Caco-2 (cell line): ENCODE data around the gene PGR. TPM values are rescaled to one million over a fixed set of nuclear protein-coding genes. Genes with fewer than 3 reads are reported as not detected.

Source experiments
- BruUV-seq: library from RNA; stranded (reverse); fragments of 400-500 nt; replicated peaks from 2 replicates; lab custom pipeline; 2021; lab: Mats Ljungman, UMichigan
- CTCF ChIA-PET: fragments of 300-600 bp; sonication (Branson Sonifier 250); formaldehyde crosslinking; loops from one replicate; lab custom pipeline; 2022; ENCODE audit warnings: antibody characterized with exemption; lab: Charles Lee
- POLR2A ChIA-PET: fragments of 300-600 bp; sonication (Branson Sonifier 250); formaldehyde crosslinking; loops from one replicate; lab custom pipeline; 2022; ENCODE audit warnings: antibody characterized with exemption; lab: Charles Lee
- DNase-seq, 2 experiments: peaks; one replicate each; pipeline versions ENCODE4 v3.0.0 to v3.0.0-alpha.2; 2020 to 2022
- H3K27me3 ChIP-seq: replicated peaks from 2 replicates; pipeline ENCODE4 v1.6.0; 2011; ENCODE audit warnings: low read length; ENCODE audit not compliant: control insufficient read depth, insufficient read depth
- H3K36me3 ChIP-seq: 2 replicates; pipeline ENCODE4 v1.5.1; 2011; ENCODE audit warnings: low read length; ENCODE audit not compliant: control insufficient read depth, insufficient read depth
- H3K4me1 ChIP-seq: fragments of 250-450 bp; sonication (Bioruptor Pico); 2 replicates; pipeline ENCODE4 v1.5.1; 2020; ENCODE audit warnings: mild to moderate bottlenecking
- H3K4me3 ChIP-seq: 2 replicates; pipeline ENCODE4 v1.5.1; 2011; ENCODE audit warnings: low read depth, mild to moderate bottlenecking, control low read depth, low read length
- H3K9me3 ChIP-seq: fragments of 250-450 bp; sonication (Bioruptor Pico); 2 replicates; pipeline ENCODE4 v1.5.1; 2020; ENCODE audit warnings: mild to moderate bottlenecking, moderate library complexity
- H3K27ac Mint-ChIP-seq: one replicate; pipeline ENCODE4 v1.8.0; 2022; ENCODE audit warnings: mixed read lengths; ENCODE audit not compliant: unreplicated experiment
- H3K27me3 Mint-ChIP-seq: one replicate; pipeline ENCODE4 v1.8.0; 2022; ENCODE audit warnings: mixed read lengths; ENCODE audit not compliant: insufficient read depth, unreplicated experiment
- H3K36me3 Mint-ChIP-seq: one replicate; pipeline ENCODE4 v1.8.0; 2022; ENCODE audit warnings: mild to moderate bottlenecking, mixed read lengths; ENCODE audit not compliant: insufficient read depth, unreplicated experiment
- H3K4me1 Mint-ChIP-seq: one replicate; pipeline ENCODE4 v1.8.0; 2022; ENCODE audit warnings: low read depth, mixed read lengths; ENCODE audit not compliant: unreplicated experiment
- H3K4me3 Mint-ChIP-seq: one replicate; pipeline ENCODE4 v1.8.0; 2022; ENCODE audit warnings: mild to moderate bottlenecking, moderate library complexity, mixed read lengths; ENCODE audit not compliant: unreplicated experiment
- H3K9me3 Mint-ChIP-seq: one replicate; pipeline ENCODE4 v1.8.0; 2022; ENCODE audit warnings: mixed read lengths; ENCODE audit not compliant: unreplicated experiment
- CTCF ChIP-seq, 2 experiments: fragments of 200-600 bp in 1 of 2; IDR thresholded peaks; 1 replicate in 1 of 2; 2 replicates in 1 of 2; pipeline versions ENCODE4 v1.5.1 to v1.8.0; 2011 to 2022; ENCODE audit warnings: antibody characterized with exemption in 1 of 2, control low read depth in 1 of 2, inconsistent platforms in 1 of 2, low read depth in 1 of 2, low read length in 1 of 2, mild to moderate bottlenecking in 1 of 2, moderate library complexity in 1 of 2; ENCODE audit not compliant: insufficient read depth in 1 of 2, severe bottlenecking in 1 of 2, unreplicated experiment in 1 of 2
- intact Hi-C: fragments of 100-400 bp; cut with micrococcal nuclease; formaldehyde crosslinking; loops from one replicate; pipeline ENCODE4 v1.10.0; 2022; ENCODE audit not compliant: unreplicated experiment
- total RNA-seq: library from RNA; stranded (reverse); gene quantifications from 2 replicates; pipeline ENCODE4 v1.2.3, GENCODE V29; 2022

The PGR gene
- total RNA-seq, 1 experiment from 2014 or later = not detected

GRCh38 chr11:101127197-101127698 is 2.4 kb downstream of the PGR start:
- Histone ChIP-seq H3K9me3 (no peaks in the 10 kb centered on the region), H3K4me1 (peaks cover 12% of the 10 kb centered on the region), H3K4me3 (peak overlapping the region; percentile 18; the same call in 1 of the 2 replicates), H3K27me3 (peaks cover 20% of the 10 kb centered on the region), H3K36me3 (no peaks in the 10 kb centered on the region)
- TF ChIP-seq CTCF (IDR thresholded peaks at IDR 0.05; ENCODE audit: insufficient read depth in 1 of 2, low read depth in 1 of 2, low read length in 1 of 2, severe bottlenecking in 1 of 2, unreplicated experiment in 1 of 2) = no peak
- intact Hi-C loops = loop anchor here (5.0 kb wide), 2 partner anchors 160 to 310 kb away; no protein-coding TSS in a partner anchor
- Mint-ChIP-seq H3K36me3 (no peaks in the 10 kb centered on the region), H3K4me3 (peak overlapping the region; percentile 67), H3K9me3 (no peaks in the 10 kb centered on the region), H3K27me3 (peaks cover 45% of the 10 kb centered on the region), H3K4me1 (peaks cover 6% of the 10 kb centered on the region), H3K27ac (no peak overlapping the region)
- DNase-seq = peak; percentile 18 to 45
- ChIA-PET CTCF (no interaction called here), POLR2A (no interaction called here)
- BruUV-seq = no TSS peak

- peaks cover 20% of the 10 kb centered on the region for H3K27me3 ChIP-seq
- no peak overlapping the region for H3K4me3 ChIP-seq
- Mint-ChIP-seq H3K4me3 (peak overlapping the region; percentile 67), H3K9me3 (no peaks in the 10 kb centered on the region), H3K27me3 (peaks cover 45% of the 10 kb centered on the region), H3K4me1 (peaks cover 6% of the 10 kb centered on the region), H3K27ac (no peak overlapping the region), H3K36me3 (no peaks in the 10 kb centered on the region)
- no peak for TF ChIP-seq CTCF (IDR thresholded peaks at IDR 0.05; ENCODE audit: insufficient read depth in 1 of 2, low read depth in 1 of 2, low read length in 1 of 2, severe bottlenecking in 1 of 2, unreplicated experiment in 1 of 2)
- BruUV-seq = no TSS peak
- ChIA-PET POLR2A (no interaction called here), CTCF (no interaction called here)
- peaks cover 12% of the 10 kb centered on the region for H3K4me1 ChIP-seq
- H3K36me3 ChIP-seq = no peaks in the 10 kb centered on the region
- intact Hi-C loops = loop anchor here (5.0 kb wide), 2 partner anchors 161 to 311 kb away; no protein-coding TSS in a partner anchor
- H3K9me3 ChIP-seq = no peaks in the 10 kb centered on the region
- no peak for DNase-seq
Observed at GRCh38 chr11:101126551-101127196, 2.9 kb downstream of the PGR start.

GRCh38 chr11:101115671-101116160 is 13.9 kb downstream of the PGR start:
- no TSS peak for BruUV-seq
- Histone ChIP-seq H3K4me3 (no peak overlapping the region), H3K4me1 (no peaks in the 10 kb centered on the region), H3K36me3 (no peaks in the 10 kb centered on the region), H3K27me3 (no peaks in the 10 kb centered on the region), H3K9me3 (no peaks in the 10 kb centered on the region)
- ChIA-PET CTCF (no interaction called here), POLR2A (no interaction called here)
- Mint-ChIP-seq H3K4me3 (no peak overlapping the region), H3K36me3 (no peaks in the 10 kb centered on the region), H3K27ac (no peak overlapping the region), H3K4me1 (no peaks in the 10 kb centered on the region), H3K9me3 (no peaks in the 10 kb centered on the region), H3K27me3 (peaks cover 10% of the 10 kb centered on the region)
- DNase-seq = no peak
- no peak for TF ChIP-seq CTCF (IDR thresholded peaks at IDR 0.05; ENCODE audit: insufficient read depth in 1 of 2, low read depth in 1 of 2, low read length in 1 of 2, severe bottlenecking in 1 of 2, unreplicated experiment in 1 of 2)
- intact Hi-C loops = no loop called here
